Activated CD4-positive, alpha-beta T cell treated with anti-CD3 and anti-CD28 coated beads, Interleukin-2, amount 50 U/mL, for 1 hour (primary cell): Measurements from ENCODE around the gene DOCK11.
"Not testable (repeated sequence)": the region's sequence is repeated elsewhere in the genome, so short reads cannot be mapped to it uniquely, and the experiment has no call there.

Experiments
- DNase-seq: peaks from one replicate; pipeline ENCODE4 v3.0.0-alpha.2; 2020

DOCK11 gene

GRCh38 chrX:118715917-118716316 is 220.3 kb downstream of the DOCK11 start:
- not testable (repeated sequence) for DNase-seq

DNA sequence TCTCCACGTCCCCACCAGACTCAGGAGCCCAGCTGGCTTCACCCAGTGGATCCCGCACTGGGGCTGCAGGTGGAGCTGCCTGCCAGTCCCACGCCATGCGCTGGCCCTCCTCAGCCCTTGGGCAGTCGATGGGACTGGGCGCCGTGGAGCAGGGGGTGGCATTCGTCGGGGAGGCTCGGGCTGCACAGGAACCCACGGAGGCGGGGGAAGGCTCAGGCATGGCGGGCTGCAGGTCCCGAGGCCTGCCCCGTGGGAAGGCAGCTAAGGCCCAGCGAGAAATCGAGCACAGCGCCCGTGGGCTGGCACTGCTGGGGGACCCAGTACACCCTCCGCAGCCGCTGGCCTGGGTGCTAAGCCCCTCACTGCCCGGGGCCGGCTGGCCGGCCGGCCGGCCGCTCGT is 221.2 kb downstream of the DOCK11 start:
- not testable (repeated sequence) for DNase-seq

DNA sequence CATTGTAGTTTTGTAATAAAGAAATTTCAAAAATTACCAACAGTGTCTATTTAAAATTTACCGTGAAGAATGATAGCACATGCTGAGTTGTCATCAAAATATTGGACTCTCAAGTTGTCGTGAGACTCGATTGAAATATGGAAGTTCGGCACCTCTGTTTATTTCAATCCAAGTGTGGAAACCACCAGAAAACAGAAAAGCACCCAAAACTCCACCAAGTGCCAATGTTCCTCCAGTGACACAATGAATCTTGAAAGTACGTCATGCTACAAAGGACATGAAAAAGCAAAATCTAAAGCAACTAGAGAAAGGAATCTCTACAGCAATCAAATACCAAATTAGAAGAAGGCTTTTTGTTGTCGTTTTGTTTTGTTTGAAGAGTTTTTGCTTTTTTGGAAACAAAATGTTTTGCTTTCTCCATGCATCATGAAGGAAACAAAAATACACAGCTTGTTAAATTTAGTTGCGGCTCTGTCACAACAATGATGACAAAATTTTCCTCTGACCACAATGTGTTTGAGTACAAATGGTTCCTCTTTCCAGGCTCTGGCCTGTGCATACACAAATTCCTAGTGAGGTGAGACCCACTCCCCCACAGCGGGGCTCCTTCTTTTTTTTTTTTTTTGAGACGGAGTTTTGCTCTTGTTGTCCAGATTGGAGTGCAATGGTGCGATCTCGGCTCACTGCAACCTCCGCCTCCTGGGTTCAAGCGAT is 222.2 kb downstream of the DOCK11 start:
- DNase-seq, result no peak

- no peak for DNase-seq
These were observed 223.1 kb downstream of the DOCK11 start for GRCh38 chrX:118718737-118719136.

DNA sequence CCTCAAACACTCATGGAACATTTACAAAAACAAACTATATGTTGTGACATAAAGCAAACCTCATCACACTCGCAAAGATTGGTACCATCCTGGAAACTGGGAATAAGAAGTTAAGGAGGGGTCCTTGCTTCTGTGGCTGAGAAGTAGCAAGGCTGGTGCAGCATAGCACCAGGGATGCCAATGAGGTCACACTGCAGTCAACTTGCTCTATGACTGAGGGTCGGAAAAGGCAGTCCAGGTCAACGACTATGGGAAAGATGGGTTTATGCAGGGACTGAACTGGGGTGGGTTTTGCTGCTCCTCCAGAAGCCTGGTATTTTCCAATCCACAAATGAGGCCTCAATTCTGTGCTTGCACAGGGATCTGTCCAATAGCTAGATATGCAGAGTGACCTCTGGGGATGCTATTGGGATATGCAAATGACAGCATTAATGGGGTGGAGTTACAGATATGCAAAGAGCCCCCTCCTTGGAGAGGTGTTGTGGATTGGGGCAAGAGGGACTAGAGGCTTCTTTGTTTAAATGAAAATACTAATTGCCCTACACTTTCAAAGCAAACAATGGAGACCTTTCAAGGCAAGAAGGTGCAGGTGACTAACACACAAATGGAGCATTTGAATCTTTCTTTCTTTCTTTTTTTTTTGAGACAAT is 224.6 kb downstream of the DOCK11 start:
- DNase-seq, result no peak

DNA sequence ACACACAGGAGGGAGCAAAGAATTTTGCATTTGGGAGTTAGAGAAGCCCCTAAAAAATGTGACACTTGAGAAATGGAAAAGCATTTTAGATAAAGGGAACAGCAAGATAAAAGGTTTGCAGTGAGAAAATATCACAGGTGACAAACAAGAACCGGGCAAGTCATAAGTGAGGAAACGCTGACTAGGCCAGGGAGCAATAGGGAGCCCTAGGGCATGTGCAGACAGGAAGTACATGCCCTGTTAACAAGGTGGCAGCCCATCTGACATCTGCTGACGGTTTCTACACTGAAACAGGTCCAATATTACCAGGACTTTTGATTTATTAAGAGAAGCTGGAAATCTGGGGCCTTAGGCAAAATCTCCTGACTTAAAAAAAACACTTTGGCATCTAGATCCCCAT is 227.8 kb downstream of the DOCK11 start:
- DNase-seq, result no peak

DNA sequence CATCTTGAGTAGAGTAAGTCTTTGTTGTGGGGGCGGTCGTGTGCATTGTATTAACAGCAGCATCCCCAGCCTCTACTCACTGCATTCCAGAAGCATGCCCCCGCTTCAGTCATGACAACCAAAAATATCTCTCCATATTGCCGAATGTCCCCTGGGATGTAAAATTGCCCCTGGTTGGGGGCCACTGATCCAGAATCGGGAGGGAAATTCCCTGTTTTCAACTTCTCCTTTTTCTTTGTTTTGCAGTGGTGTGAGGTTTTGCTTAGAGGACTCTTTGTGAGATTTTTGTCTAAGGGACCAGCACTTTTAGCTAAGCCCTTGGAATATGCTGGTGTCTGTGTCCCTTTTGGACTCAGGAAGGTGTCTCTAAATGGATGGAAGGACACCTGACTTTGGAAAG is 228.8 kb downstream of the DOCK11 start:
- no peak for DNase-seq

DNA sequence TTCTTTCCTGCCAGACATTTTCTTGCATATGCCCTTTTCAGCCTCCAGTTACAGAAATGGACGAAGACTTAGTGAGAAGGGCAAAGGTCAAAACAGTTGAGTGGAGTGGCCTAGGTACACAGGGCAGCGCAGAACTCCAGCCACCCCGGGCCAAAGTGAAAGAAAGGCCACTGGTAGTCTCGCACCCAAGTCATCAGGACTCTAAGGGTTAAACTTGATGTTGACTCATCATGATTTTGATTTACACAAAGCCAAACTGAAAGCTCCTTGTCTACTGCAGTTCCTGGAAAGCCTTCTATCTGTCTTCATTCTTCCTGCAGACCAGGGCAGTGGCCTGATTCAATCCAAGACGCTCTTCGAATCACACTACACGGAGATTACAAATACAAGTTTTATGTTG is 229.2 kb downstream of the DOCK11 start:
- DNase-seq, result no peak

GRCh38 chrX:118726396-118726795 is 230.8 kb downstream of the DOCK11 start:
- no peak for DNase-seq

GRCh38 chrX:118726887-118727685 is 231.5 kb downstream of the DOCK11 start, which contains the start of gene IL13RA1:
IL13RA1 (plus strand) TSS chrX:118727606; CDS start chrX:118727639, 33 bp downstream.
- no peak for DNase-seq

DNA sequence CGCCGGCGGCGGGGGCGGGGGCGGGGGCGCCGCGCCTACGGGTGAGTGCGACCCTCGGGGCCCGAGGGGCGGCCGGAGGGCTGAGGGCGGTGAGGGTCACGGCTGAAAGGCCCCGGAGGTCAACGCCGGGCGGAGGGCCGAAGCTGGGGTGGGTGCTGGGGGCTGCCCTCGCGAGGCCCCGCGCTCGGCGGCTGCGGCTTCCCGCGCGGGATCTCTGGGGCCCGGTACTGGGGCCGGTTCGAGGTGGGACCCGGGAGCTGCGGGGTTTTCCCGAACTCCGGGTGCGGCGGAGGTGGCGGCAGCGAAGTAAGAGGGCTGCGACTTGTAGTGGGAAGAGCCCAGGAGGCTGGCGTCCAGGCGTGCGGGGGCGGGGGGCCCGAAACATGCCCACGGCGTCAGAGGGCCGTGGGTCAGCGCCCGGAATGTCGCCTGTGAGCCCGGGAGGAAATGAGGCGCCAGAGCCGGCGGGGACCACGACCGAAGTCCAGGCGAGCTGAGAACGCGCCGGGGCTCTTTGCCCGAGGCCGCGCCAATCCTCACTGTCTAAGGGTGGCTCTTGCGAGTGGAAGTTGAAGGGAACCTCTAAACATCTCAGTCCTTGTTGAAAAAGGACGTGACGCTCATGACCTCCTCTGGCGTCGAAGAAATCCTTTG is 232.2 kb downstream of the DOCK11 start:
- no peak for DNase-seq

DNA sequence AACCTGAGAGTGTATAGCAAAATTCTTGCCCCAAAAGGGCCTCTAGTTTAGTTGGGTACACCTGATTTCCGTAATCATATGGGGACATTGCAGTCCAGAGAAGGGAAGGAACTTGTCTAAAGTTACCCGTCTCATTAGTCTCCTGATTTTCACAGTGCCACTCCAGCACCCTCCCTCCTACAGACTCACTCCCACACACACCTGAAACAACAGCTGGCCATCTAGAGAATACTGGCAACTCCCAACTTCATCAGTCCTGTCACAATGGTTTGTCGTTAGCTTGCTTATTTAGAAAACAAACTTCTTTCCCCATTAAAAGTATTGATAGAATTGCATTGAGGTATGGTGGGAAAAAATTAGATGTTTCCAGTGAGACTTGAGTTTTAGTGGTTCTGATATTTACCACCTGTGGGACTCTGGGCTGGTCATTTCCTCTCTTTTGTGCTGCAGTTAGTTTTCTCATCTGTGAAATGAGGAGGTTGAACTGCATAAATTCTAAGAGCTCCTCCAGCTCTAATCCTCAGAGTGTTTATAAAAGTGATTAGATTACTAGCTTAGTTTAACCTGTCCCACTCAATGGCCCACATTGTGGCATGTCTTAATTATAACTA is 233.5 kb downstream of the DOCK11 start:
- DNase-seq, result no peak

DNA sequence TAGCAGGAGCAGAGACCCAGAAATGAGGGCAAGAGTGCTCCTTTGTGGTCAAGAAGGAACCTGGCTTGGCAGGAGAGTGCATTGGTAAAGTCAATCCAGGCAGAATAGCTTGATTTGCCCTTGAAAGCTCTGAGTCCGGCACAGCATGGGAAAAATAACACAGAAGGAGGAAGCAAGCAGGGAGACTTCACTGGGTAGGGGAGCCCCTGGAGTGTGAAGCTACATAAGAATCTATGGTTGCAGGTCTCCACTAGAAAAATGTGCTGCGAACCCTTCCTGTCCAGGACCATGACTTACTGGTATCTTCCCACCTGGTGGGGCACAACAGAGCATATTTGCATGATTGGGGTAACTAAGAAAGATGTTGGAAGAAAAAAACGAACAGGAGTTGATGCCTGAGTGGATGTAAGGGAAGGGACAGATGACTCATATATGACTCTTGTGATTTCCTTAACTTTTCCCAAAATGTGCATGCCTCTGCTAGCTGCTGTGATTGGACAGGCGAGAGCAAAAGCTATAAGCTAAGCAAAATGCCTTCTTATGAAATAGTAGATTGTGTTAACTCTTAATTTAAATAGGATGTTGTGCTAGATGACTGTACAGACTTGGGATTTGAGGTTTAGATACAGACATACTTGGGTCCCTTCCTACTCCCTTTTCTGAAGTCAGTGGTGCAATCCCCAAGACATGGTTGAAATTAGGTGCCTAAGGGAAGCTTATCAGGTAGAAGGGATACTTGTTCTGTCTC is 235.1 kb downstream of the DOCK11 start:
- no peak for DNase-seq

- not testable (repeated sequence) for DNase-seq
These were observed 236.9 kb downstream of the DOCK11 start for GRCh38 chrX:118732551-118732950.

DNA sequence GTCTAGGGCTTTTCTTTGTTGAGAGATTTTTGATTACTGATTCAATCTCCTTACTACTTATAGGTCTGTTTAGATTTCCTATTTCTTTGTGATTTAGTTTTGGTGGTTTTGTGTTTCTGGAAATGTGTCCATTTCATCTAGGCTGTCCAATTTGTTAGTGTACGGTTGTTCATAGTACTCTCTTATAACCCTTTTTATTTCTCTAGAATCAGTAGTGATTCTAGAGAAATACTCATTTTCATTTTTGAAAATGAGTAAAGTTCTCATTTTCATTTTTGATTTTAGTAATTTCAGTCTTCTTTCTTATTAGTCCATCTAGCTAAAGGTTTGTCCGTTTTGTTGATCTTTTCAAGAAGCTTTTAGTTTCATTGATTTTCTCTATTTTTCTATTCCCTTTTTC is 239.3 kb downstream of the DOCK11 start:
- DNase-seq, result no peak
